Right cardiac atrium (tissue), 5 donors: ENCODE results near the gene FHAD1. TPM values are rescaled to one million over a fixed set of nuclear protein-coding genes. Genes with fewer than 3 reads are reported as not detected.

ENCODE experiments used
- ATAC-seq, 2 donors: fragments of 200-7000 bp; cut with Tn5 transposase; one replicate each; pipeline versions ENCODE4 v1.8.0 to v1.9.1; 2020; ENCODE audit warnings: moderate library complexity in 2 of 2, mild to moderate bottlenecking in 1 of 2
- DNase-seq, 3 donors: peaks; one replicate each; pipeline ENCODE4 v3.0.0-alpha.2; 2020
- H3K27ac ChIP-seq: one replicate; pipeline ENCODE4 v1.5.1; 2013; ENCODE audit warnings: mild to moderate bottlenecking, low read length, control low read depth, moderate library complexity
- H3K27me3 ChIP-seq: one replicate; pipeline ENCODE4 v1.6.1; 2013; ENCODE audit not compliant: control insufficient read depth, insufficient read depth
- H3K4me1 ChIP-seq: one replicate; pipeline ENCODE4 v1.6.1; 2013; ENCODE audit warnings: low read length; ENCODE audit not compliant: control insufficient read depth, insufficient read depth
- H3K4me3 ChIP-seq: one replicate; pipeline ENCODE4 v1.5.1; 2013; ENCODE audit warnings: low read length, control low read depth
- H3K9me3 ChIP-seq: one replicate; pipeline ENCODE4 v1.6.1; 2013; ENCODE audit warnings: low read length; ENCODE audit not compliant: control insufficient read depth
- WGBS: extraction: QIAGEN DNeasy Blood & Tissue Kit; methylation state at CpG from one replicate; pipeline ENCODE4 v1.1.7; 2013; 5-methylcytosine and 5-hydroxymethylcytosine counted together
- intact Hi-C, 4 donors: fragments of 100-400 bp; cut with DNase I; formaldehyde crosslinking; loops; one replicate each; pipeline versions ENCODE4 v1.11.0 to v1.14.0; 2022 to 2023
- polyA plus RNA-seq: library from polyadenylated mRNA; stranded (reverse); fragments of 200-250 nt; gene quantifications from one replicate; pipeline ENCODE4 v1.2.3, GENCODE V29; 2013
- total RNA-seq, 4 donors: library from RNA; stranded (reverse); fragmentation: NEBNext Ultra II Directional; extraction: Animal tissue kit (Norgen Biotek cat#: 25700); gene quantifications; one replicate each; pipeline ENCODE4 v1.2.1, GENCODE V29; 2021
- donor health status: healthy with polysubstance abuse.
- donor health status: DM: no; HTN: yes; CAD: no.
- donor health status: DM: no; HTN: no; CAD: no.
- donor health status: DM: no; HTN: yes; CAD: no; lungs with severe emphysema.
- donor health status: DM: yes; HTN: yes; CAD: no.

Gene FHAD1
- total and polyA plus RNA-seq, 5 donors = 0.06 to 1.0 (median 0.17) TPM; not detected in 1

GRCh38 chr1:15233689-15234088 lies 13.3 kb upstream of the FHAD1 start:
- intact Hi-C loops = no loop called here
- no peak for DNase-seq
- no peaks in the 10 kb centered on the region for H3K27me3 ChIP-seq
- H3K27ac ChIP-seq = no peak overlapping the region
- H3K4me1 ChIP-seq = no peaks in the 10 kb centered on the region
- no peak for ATAC-seq
- no peaks in the 10 kb centered on the region for H3K9me3 ChIP-seq
- no peak overlapping the region for H3K4me3 ChIP-seq

GRCh38 chr1:15236321-15236721 lies 10.7 kb upstream of the FHAD1 start:
- ATAC-seq = no peak
- Histone ChIP-seq H3K9me3 (no peaks in the 10 kb centered on the region), H3K27ac (no peak overlapping the region), H3K4me3 (no peak overlapping the region), H3K4me1 (no peaks in the 10 kb centered on the region), H3K27me3 (no peaks in the 10 kb centered on the region)
- DNase-seq = no peak
- 69% methylated on average over 5 of the region's 5 CpGs for WGBS
- intact Hi-C loops = no loop called here

GRCh38 chr1:15236746-15237145 lies 10.3 kb upstream of the FHAD1 start:
- intact Hi-C loops = no loop called here
- no peak overlapping the region for H3K4me3 ChIP-seq
- no peaks in the 10 kb centered on the region for H3K27me3 ChIP-seq
- no peak for ATAC-seq
- no peak overlapping the region for H3K27ac ChIP-seq
- H3K9me3 ChIP-seq = no peaks in the 10 kb centered on the region
- H3K4me1 ChIP-seq = no peaks in the 10 kb centered on the region
- no peak for DNase-seq
- WGBS = 87% methylated on average over 9 of the region's 9 CpGs

GRCh38 chr1:15238789-15239188 lies 8.2 kb upstream of the FHAD1 start:
- 96% methylated on average over 1 of the region's 1 CpG for WGBS
- no peaks in the 10 kb centered on the region for H3K9me3 ChIP-seq
- H3K4me1 ChIP-seq = no peaks in the 10 kb centered on the region
- no peaks in the 10 kb centered on the region for H3K27me3 ChIP-seq
- H3K4me3 ChIP-seq = no peak overlapping the region
- H3K27ac ChIP-seq = no peak overlapping the region
- intact Hi-C loops = no loop called here
- DNase-seq (no peak), ATAC-seq (no peak)

GRCh38 chr1:15242766-15243165 lies 4.3 kb upstream of the FHAD1 start:
- 89% methylated on average over 7 of the region's 7 CpGs for WGBS
- H3K9me3 ChIP-seq = no peaks in the 10 kb centered on the region
- DNase-seq (no peak), ATAC-seq (no peak)
- H3K4me3 ChIP-seq = no peak overlapping the region
- intact Hi-C loops = no loop called here
- no peak overlapping the region for H3K27ac ChIP-seq
- no peaks in the 10 kb centered on the region for H3K4me1 ChIP-seq
- H3K27me3 ChIP-seq = no peaks in the 10 kb centered on the region

- H3K27ac ChIP-seq = no peak overlapping the region
- WGBS = 52% methylated on average over 10 of the region's 10 CpGs
- no peak for ATAC-seq
- no peaks in the 10 kb centered on the region for H3K9me3 ChIP-seq
- no peaks in the 10 kb centered on the region for H3K27me3 ChIP-seq
- H3K4me1 ChIP-seq = no peaks in the 10 kb centered on the region
- no peak for DNase-seq
- no peak overlapping the region for H3K4me3 ChIP-seq
- intact Hi-C loops = no loop called here
Observed at GRCh38 chr1:15243275-15244043, 3.6 kb upstream of the FHAD1 start.

GRCh38 chr1:15244813-15245212 lies 2.2 kb upstream of the FHAD1 start:
- Histone ChIP-seq H3K4me1 (no peaks in the 10 kb centered on the region), H3K4me3 (no peak overlapping the region), H3K27ac (no peak overlapping the region), H3K27me3 (no peaks in the 10 kb centered on the region), H3K9me3 (no peaks in the 10 kb centered on the region)
- no peak for DNase-seq
- intact Hi-C loops = no loop called here
- 86% methylated on average over 5 of the region's 5 CpGs for WGBS
- no peak for ATAC-seq

- H3K9me3 ChIP-seq = no peaks in the 10 kb centered on the region
- intact Hi-C loops = no loop called here
- H3K4me3 ChIP-seq = no peak overlapping the region
- peak overlapping the region; percentile 8 for H3K27ac ChIP-seq
- no peak for ATAC-seq
- DNase-seq = no peak
- no peaks in the 10 kb centered on the region for H3K4me1 ChIP-seq
- WGBS = 46% methylated on average over 11 of the region's 11 CpGs
- H3K27me3 ChIP-seq = no peaks in the 10 kb centered on the region
Observed at GRCh38 chr1:15245593-15246360, 1.2 kb upstream of the FHAD1 start.

GRCh38 chr1:15248216-15248615 lies 1.2 kb downstream of the FHAD1 start:
- intact Hi-C loops = no loop called here
- H3K27me3 ChIP-seq = no peaks in the 10 kb centered on the region
- WGBS = 91% methylated on average over 4 of the region's 4 CpGs

GRCh38 chr1:15249081-15249480 lies 2.1 kb downstream of the FHAD1 start:
- WGBS = 50% methylated on average over 5 of the region's 5 CpGs
- no peak overlapping the region for H3K27ac ChIP-seq
- no peaks in the 10 kb centered on the region for H3K27me3 ChIP-seq
- no peaks in the 10 kb centered on the region for H3K9me3 ChIP-seq
- H3K4me1 ChIP-seq = no peaks in the 10 kb centered on the region
- ATAC-seq (no peak), DNase-seq (no peak)
- intact Hi-C loops = no loop called here
- no peak overlapping the region for H3K4me3 ChIP-seq

More at GRCh38 chr1:15248216-15248615, 1.2 kb downstream of the FHAD1 start:
- Histone ChIP-seq H3K9me3 (no peaks in the 10 kb centered on the region), H3K4me3 (no peak overlapping the region), H3K4me1 (no peaks in the 10 kb centered on the region), H3K27ac (no peak overlapping the region)
- ATAC-seq (no peak), DNase-seq (no peak)
